GM21360 (cell line): Measurements from ENCODE around the gene IDH3A.

Experiments used
- ATAC-seq: cut with Tn5 transposase; IDR thresholded peaks from one replicate; pipeline ENCODE4 v1.9.1; 2021; ENCODE audit warnings: mild to moderate bottlenecking, moderate library complexity; ENCODE audit not compliant: unreplicated experiment

The IDH3A gene

GRCh38 chr15:78164010-78164409 lies 14.8 kb downstream of the IDH3A start:
- ATAC-seq: no peak

GRCh38 chr15:78167227-78167888 lies 18.2 kb downstream of the IDH3A start:
- peak; percentile 57 for ATAC-seq

GRCh38 chr15:78168608-78169007 lies 19.4 kb downstream of the IDH3A start:
- ATAC-seq: no peak

GRCh38 chr15:78170848-78171773 lies 21.9 kb downstream of the IDH3A start:
- peak; percentile 47 for ATAC-seq

GRCh38 chr15:78171864-78172472 lies 22.8 kb downstream of the IDH3A start:
- ATAC-seq: no peak

GRCh38 chr15:78174401-78174800 lies 25.2 kb downstream of the IDH3A start:
- no peak for ATAC-seq

- no peak for ATAC-seq
These were observed 26.2 kb downstream of the IDH3A start for GRCh38 chr15:78175330-78175729.

- ATAC-seq: no peak
These were observed 28.3 kb downstream of the IDH3A start for GRCh38 chr15:78177447-78177873.

GRCh38 chr15:78178064-78178463 lies 28.9 kb downstream of the IDH3A start:
- no peak for ATAC-seq

- ATAC-seq: no peak
These were observed 30.2 kb downstream of the IDH3A start for GRCh38 chr15:78179286-78179840.

- ATAC-seq: no peak
These were observed 30.7 kb downstream of the IDH3A start for GRCh38 chr15:78179906-78180305.

GRCh38 chr15:78182336-78182700 lies 33.2 kb downstream of the IDH3A start:
- no peak for ATAC-seq

GRCh38 chr15:78182821-78183220 lies 33.7 kb downstream of the IDH3A start:
- ATAC-seq: no peak

- no peak for ATAC-seq
These were observed 43.8 kb downstream of the IDH3A start for GRCh38 chr15:78192826-78193594.

- no peak for ATAC-seq
These were observed 44.8 kb downstream of the IDH3A start for GRCh38 chr15:78193731-78194567.

GRCh38 chr15:78194568-78194925 lies 45.4 kb downstream of the IDH3A start:
- no peak for ATAC-seq

- no peak for ATAC-seq
These were observed 46.6 kb downstream of the IDH3A start for GRCh38 chr15:78195735-78196201.

GRCh38 chr15:78197632-78198031 lies 48.5 kb downstream of the IDH3A start:
- no peak for ATAC-seq

GRCh38 chr15:78200276-78200930 lies 51.2 kb downstream of the IDH3A start:
- no peak for ATAC-seq
